T-helper 2 cell treated with Interferon-gamma antibody and Interleukin-4, amounts not matched to agents 100 ng/mL and 5 ng/mL, for 36 hours (primary cell): ENCODE measurements around the gene CDHR3. TPM values are rescaled to one million over a fixed set of nuclear protein-coding genes. Genes with fewer than 3 reads are reported as not detected.

Experiments used
- intact Hi-C: fragments of 100-400 bp; cut with micrococcal nuclease; formaldehyde crosslinking; loops from one replicate; pipeline ENCODE4 v1.15.1; 2023
- total RNA-seq: library from RNA; stranded (reverse); gene quantifications from 2 replicates; pipeline ENCODE4 v1.2.3, GENCODE V29; 2022

The CDHR3 gene, protein sequence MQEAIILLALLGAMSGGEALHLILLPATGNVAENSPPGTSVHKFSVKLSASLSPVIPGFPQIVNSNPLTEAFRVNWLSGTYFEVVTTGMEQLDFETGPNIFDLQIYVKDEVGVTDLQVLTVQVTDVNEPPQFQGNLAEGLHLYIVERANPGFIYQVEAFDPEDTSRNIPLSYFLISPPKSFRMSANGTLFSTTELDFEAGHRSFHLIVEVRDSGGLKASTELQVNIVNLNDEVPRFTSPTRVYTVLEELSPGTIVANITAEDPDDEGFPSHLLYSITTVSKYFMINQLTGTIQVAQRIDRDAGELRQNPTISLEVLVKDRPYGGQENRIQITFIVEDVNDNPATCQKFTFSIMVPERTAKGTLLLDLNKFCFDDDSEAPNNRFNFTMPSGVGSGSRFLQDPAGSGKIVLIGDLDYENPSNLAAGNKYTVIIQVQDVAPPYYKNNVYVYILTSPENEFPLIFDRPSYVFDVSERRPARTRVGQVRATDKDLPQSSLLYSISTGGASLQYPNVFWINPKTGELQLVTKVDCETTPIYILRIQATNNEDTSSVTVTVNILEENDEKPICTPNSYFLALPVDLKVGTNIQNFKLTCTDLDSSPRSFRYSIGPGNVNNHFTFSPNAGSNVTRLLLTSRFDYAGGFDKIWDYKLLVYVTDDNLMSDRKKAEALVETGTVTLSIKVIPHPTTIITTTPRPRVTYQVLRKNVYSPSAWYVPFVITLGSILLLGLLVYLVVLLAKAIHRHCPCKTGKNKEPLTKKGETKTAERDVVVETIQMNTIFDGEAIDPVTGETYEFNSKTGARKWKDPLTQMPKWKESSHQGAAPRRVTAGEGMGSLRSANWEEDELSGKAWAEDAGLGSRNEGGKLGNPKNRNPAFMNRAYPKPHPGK
- 2.7 and 3.6 TPM in 2 replicates for total RNA-seq

GRCh38 chr7:105963038-105963667 is at the start of gene CDHR3:
Gene CDHR3, plus strand, starts transcription at chr7:105963264. Its CDS starts 55 bp downstream, at chr7:105963319.
- intact Hi-C loops, result no loop called here

DNA sequence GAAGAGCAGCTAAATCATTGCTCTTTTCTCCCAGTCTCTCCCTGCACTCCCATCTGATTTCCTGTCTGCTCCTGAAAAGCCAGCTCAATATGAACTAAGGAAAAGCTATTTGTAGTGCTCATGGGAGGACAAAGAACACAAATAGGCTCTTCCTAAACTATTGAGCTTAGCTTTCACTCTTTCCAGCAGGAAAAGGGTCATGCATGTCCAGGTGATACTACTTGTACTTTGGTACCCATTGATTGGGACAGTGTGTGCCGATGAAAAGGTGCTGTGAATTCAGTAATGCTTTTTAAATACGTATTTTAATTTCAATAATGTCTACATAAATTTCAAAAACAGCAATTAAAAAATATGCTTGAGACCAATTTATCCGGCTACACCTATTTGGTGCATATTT is 49.1 kb upstream of the CDHR3 start:
- intact Hi-C loops, result no loop called here

DNA sequence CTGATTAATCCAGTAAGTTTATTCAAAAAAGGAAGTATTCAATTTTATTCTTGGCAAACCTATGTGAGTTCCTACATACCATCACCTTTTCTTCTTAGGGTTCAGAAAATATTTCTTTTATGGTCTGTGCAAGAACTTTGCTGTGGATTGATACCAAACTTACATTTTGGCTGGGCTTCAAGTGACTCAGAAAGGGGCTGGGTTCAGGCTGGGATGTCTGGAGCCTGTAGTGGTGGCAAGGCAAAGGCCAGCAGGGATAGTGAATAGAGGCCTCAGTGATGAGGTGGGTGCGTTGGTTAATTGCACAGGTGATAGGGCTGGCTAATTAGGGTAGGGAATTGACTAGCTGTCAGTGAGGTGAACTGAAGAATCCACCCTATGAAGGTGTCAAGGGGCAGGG is 46.5 kb upstream of the CDHR3 start:
- intact Hi-C loops, result no loop called here

DNA sequence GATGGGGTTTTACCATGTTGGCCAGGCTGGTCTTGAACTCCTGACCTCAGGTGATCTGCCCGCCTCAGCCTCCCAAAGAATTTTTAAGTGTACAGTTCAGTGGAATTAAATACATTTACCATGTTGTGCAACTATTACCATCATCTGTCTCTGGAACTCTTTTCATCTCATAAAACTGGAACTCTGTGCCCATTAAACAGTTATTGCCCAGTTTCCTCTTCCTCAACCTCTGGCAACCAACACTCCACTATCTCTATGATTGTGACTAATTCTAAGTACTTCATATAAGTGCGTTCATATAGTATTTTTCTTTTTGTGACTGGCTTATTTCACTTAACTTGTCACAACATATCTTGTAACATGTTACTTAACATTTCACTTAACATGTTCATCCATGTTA is 45.4 kb upstream of the CDHR3 start:
- intact Hi-C loops, result no loop called here

DNA sequence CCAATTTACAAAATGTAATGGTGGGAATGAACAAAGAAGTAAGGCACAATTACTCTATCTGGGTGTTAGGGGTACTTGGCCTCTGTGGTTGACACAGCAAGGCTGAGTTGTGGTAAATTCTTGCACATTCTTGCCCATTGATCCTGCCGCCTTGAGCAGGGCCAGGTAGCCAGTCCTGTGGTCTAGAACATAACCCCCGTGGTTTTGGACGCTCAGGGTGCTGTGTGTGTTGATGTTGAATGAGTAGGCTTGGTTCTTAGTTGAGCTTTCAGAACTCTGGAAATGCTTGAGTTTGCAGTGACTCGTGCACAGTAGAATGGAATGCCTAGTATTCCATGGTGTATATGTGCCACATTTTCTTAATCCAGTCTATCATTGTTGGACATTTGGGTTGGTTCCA is 42.3 kb upstream of the CDHR3 start:
- intact Hi-C loops, result loop anchor here (10.0 kb wide), 1 partner anchor 104 kb away; no protein-coding TSS in a partner anchor

- intact Hi-C loops, result loop anchor here (1.0 to 10.0 kb wide), 6 partner anchors 34 to 248 kb away; partner anchors contain the start of gene ATXN7L1
These were observed 38.1 kb upstream of the CDHR3 start for GRCh38 chr7:105924945-105925344.

GRCh38 chr7:105926131-105926530 is 36.9 kb upstream of the CDHR3 start:
- intact Hi-C loops, result loop anchor here (5.0 to 10.0 kb wide), 2 partner anchors 99 to 226 kb away; no protein-coding TSS in a partner anchor

- intact Hi-C loops, result no loop called here
These were observed 31.9 kb upstream of the CDHR3 start for GRCh38 chr7:105931179-105931578.

DNA sequence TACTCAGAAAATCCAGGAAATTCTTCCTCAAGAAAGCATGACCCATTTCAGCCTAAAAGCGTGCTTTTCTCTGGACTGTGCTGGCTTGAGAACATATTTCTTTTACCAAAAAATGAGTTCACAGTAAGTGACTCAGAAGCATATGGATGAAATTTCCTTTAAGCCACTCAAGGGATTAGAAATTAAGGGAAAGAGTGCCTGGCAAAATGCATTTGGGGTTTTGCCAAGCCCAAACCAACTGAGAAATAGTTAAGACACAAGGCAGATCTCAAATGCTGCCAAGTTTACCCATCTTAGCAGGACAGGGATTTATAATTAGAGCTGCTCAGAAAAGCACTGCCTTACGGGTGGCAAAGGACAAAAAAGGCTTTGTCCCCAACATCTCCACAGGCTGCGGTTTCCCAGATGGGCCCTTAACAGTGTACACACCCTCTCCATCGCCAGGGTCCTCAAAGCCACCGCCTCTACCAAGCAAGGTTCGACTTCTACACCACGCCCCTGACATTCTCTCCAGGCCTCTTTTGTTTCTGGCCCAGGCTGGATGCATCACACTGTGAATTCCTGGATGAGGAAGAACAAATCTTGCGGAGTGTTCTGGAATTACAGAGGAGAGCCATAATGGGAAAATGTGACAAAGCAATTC is 30.1 kb upstream of the CDHR3 start:
- intact Hi-C loops, result no loop called here

DNA sequence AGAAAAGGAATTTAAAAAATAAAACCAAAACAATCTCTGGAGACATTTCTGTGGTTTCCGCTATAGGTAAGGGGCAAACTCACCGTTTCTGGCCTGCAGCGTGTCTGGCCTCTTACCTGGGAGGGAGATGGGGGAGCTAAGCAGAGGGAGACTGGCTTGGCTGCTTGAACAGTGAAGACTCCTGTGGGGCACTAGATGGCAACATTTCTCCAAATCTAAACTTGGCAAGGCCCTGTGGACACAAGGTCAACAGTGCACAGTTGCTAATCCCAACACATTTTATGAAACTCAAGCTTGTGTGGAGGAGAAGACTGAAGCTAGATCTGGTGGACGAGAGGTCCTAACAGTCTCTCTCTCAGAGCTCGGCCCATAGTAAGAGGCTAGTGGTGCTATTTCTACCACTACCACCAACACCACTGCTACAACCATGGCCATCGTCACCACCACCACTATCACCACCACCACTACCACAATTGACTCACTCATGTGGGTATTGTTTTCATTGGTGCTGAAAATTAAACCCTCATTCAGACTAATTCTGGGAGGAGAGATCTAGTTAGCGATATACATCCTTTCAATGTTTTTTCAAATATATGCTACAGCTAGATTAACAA is 28.4 kb upstream of the CDHR3 start:
- intact Hi-C loops, result no loop called here

DNA sequence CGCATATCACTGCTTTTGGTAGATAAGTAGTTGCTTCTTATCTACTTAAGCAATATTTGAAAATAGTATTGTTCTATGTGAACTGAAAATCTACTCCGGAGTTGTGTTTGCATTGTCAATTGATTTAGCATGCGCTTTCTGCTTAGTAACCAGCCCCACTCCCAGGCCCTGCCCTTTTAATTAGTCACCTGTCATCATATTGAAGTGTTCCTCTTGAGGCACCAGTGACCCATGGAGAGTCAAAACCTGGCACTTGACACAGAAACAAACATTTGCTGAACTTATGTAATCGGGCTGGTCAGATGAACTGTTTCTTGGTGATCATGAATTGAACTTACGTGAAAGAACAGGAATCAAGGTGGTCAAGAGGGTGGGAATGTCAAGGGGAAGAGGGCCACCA is 27.8 kb upstream of the CDHR3 start:
- intact Hi-C loops, result no loop called here

DNA sequence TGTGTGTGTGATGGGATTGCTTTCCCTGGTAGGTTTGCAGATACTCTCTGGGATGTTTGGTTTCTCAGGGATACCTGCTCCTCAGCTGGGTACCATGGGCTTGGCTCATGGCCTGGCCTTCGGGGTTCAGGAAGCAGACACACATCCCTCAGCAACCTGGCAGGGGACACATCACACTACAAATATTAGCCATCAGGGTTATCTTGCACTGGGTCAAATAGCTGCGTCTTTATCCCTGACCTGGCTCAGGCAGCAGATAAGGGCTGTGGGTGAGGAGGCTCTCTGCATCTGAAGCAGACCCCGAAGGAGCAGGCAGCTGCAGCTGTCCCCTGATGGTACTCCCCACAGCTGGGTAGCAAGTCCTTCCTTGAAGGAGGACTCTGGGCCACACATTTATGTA is 25.7 kb upstream of the CDHR3 start:
- intact Hi-C loops, result no loop called here

GRCh38 chr7:105940109-105940508 is 23.0 kb upstream of the CDHR3 start:
- intact Hi-C loops, result no loop called here

DNA sequence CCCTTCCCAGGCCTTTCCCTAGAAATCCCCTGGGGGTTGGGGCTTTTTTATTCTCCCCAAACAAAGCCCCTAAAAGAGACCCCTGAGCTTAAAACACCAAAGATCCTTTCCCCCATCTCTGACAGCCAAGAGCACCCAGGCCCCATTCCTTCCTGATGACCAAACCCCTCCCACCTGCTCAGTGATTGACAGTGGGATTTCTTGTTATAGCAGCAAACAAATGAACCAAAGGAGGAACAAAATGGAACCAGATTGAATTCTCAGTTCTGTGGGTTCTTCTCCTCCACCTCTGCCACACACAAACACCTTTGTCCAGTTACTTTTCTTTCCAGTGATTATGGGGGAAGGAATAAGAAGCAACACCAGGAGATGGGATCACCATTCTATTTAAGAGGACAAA is 21.5 kb upstream of the CDHR3 start:
- intact Hi-C loops, result no loop called here

- intact Hi-C loops, result no loop called here
These were observed 19.6 kb upstream of the CDHR3 start for GRCh38 chr7:105943486-105943885.

DNA sequence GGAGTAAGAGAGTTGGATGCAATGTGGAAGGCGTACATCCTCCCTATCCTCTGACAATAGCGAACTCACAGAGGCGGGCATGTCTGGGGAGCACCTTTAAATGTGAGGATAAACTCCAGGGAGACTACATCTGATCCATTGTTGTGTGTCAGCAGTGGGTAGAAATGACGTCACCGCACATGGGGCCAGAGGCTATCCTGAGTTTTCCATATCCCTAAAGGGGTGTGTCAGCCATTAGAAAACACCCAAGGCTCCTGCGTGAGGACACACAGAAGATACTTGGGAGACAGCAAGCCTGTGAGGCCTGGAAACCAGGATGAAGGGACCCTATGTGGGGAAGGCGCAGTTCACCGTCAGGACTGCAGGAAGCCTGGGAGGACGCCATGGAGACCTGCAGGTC is 17.2 kb upstream of the CDHR3 start:
- intact Hi-C loops, result no loop called here

- intact Hi-C loops, result no loop called here
These were observed 11.5 kb upstream of the CDHR3 start for GRCh38 chr7:105951597-105951996.

DNA sequence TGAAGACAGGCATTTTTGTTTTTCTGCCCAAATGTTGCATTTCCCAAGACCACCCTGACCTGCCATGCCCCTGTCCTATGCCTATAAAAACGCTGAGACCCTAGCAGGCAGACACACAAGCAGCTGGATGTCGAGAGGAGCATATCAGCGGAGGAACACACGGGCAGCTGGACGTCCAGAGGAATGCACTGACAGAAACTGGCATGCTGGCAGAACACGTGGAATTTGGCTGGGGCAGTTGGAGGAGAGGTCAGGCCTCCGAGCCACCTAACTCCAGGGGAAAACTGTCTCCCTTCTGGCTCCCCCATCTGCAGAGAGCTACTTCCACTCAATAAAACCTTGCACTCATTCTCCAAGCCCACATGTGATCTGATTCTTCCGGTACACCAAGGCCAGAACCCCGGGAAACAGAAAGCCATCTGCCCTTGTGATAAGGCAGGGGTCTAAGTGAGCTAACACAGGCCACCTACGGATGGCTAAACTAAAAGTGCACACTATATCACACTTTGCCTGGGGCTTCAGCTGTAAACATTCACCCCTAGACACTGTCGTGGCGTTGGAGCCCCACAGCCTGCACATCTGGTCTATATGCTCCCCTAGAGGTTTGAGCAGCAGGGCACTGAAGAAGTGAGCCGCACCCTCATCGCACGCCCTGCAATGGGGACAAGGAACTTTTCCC is 10.0 kb upstream of the CDHR3 start:
- intact Hi-C loops, result no loop called here

- intact Hi-C loops, result no loop called here
These were observed 8.4 kb upstream of the CDHR3 start for GRCh38 chr7:105954711-105955110.
